GM19372 (cell line): ENCODE measurements around the gene CASK.

Source experiments
- ATAC-seq: cut with Tn5 transposase; IDR thresholded peaks from one replicate; pipeline ENCODE4 v1.9.1; 2021; ENCODE audit warnings: mild to moderate bottlenecking, low read depth, moderate library complexity; ENCODE audit not compliant: unreplicated experiment

The CASK gene, protein sequence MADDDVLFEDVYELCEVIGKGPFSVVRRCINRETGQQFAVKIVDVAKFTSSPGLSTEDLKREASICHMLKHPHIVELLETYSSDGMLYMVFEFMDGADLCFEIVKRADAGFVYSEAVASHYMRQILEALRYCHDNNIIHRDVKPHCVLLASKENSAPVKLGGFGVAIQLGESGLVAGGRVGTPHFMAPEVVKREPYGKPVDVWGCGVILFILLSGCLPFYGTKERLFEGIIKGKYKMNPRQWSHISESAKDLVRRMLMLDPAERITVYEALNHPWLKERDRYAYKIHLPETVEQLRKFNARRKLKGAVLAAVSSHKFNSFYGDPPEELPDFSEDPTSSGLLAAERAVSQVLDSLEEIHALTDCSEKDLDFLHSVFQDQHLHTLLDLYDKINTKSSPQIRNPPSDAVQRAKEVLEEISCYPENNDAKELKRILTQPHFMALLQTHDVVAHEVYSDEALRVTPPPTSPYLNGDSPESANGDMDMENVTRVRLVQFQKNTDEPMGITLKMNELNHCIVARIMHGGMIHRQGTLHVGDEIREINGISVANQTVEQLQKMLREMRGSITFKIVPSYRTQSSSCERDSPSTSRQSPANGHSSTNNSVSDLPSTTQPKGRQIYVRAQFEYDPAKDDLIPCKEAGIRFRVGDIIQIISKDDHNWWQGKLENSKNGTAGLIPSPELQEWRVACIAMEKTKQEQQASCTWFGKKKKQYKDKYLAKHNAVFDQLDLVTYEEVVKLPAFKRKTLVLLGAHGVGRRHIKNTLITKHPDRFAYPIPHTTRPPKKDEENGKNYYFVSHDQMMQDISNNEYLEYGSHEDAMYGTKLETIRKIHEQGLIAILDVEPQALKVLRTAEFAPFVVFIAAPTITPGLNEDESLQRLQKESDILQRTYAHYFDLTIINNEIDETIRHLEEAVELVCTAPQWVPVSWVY

DNA sequence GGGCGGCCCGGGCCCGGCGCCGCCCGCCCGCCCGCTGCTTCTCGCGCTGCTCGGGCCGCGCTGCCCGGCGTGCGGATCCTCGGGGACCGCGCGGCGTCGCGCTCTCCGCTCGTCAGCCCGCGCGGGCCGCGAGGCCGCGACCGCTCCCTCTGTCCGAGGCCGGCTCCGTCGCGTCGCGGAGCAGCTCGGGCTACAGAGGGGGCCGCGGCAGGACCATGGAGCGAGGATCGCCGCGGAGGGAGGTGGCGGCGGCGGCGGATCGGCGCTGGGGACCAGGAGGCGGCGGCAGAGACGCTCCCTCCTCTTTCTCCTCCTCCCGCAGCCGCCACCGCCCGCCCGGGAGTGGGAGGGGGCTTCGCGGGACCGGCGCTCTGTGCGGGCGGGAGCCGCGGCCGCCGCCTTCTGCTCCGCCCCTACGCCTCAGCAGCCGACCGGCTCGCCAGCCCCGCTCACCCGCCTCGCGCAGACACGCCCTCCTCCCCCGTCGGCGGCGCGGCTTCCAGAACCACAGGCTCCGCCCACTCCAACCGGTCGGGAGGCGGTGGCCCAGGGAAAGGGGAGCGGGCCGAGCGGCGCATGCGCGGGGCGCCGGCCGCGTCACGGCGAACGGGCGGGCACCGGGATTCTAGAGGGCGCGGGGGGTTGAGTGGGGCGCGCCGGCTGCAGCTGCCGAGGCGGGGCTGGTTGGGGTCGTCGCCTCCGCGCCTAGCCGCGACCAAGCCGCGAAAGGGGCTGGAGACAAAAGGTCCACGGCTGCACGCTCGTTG lies at the start of gene CASK:
Gene CASK (minus strand): TSS at position 344 of the 767 bp plus-strand sequence. CDS start 566 bp downstream, outside the sequence.
- ATAC-seq: peak; percentile 83

- ATAC-seq: no peak
Measured at GRCh38 chrX:41971346-41971745, 48.0 kb upstream of the CASK start.

GRCh38 chrX:41970419-41970818 lies 47.1 kb upstream of the CASK start:
- no peak for ATAC-seq

DNA sequence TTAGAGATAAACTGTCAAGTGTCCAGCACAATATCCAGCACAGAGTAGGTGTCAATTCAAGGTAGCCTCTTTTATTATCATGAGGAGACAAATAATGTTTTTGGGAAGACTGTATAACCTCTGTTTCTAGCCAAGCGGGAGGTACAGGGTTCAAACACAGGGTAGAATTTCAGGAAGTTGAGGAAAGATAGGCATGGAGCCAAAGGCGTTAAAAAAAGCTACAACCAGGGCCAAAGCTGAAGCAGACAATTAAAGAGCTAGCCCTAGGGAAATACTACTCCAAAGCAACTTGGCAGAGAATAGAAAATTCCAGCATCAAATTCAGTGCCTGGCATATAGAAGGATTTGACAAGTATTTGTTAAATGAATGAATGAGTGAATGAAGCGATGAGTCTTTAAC lies 40.0 kb upstream of the CASK start:
- no peak for ATAC-seq

- ATAC-seq: no peak
Measured at GRCh38 chrX:41960142-41960541, 36.8 kb upstream of the CASK start.

DNA sequence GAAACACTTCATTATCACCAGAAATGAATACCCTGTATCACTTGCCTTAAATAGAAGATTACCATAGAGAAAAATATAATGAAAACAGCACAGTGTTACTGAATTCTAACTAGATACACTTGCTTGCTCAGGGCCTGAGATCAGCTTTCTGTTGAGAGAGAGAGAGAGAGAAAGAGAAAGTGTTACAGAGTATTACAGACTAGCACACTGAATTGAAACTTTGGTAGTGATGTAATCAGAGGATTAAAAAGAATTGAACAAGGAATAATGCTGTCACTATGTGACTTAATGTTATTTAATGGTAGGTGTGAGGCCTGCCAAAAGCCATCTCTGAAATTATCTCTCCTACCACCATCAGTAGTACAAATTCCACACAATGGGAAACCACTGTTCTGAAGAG lies 35.5 kb upstream of the CASK start:
- no peak for ATAC-seq

- ATAC-seq: no peak
Measured at GRCh38 chrX:41956027-41956426, 32.7 kb upstream of the CASK start.

GRCh38 chrX:41952102-41952501 lies 28.7 kb upstream of the CASK start:
- no peak for ATAC-seq

DNA sequence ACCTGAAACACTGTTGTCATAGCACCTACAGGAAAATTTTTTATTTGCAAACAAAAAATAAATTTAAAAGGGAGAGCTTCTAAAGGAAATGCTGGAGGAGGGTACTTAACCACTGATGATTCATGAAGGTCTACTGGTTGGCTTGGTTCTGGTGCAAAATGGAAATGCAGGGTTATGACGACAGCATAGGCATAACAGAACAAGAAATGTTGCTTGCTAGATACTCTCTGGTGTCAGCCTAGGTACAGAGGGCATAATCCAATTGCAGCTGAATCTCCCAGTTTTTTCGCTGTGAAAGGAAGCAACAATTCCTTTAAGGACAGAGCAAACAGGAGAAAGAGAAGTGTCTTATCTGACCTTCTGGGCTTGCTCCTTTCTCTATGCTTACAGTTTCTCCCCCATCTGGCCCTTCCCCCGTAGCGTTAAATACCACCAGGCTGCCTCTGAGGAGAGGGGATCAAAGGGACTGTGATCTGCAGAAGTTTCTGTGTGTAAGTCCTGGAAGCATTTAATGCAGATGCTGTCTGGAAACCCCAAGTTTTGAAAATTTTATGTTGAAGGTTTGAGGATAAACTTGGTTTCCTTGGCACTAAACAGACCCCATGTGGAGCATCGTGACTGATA lies 23.7 kb upstream of the CASK start:
- ATAC-seq: no peak

DNA sequence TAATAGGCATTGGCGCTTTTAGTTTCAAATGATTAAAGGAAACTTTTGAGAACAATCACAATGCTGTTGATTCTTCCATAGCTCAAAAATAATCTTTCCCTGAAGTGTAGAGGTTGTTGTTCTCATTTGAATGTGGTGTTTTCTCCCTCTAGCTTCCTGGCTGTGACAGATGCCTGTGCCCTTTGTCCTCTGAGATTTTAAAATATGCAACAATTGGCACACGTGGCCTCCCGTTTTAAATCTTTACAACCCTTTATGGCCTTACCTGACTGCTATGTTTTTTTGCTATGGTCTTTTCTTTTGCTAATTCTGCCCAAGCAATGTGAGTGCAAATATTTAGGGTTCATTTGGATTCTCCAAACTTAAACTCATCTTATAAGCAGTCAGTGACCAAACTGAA lies 22.9 kb upstream of the CASK start:
- ATAC-seq: no peak

DNA sequence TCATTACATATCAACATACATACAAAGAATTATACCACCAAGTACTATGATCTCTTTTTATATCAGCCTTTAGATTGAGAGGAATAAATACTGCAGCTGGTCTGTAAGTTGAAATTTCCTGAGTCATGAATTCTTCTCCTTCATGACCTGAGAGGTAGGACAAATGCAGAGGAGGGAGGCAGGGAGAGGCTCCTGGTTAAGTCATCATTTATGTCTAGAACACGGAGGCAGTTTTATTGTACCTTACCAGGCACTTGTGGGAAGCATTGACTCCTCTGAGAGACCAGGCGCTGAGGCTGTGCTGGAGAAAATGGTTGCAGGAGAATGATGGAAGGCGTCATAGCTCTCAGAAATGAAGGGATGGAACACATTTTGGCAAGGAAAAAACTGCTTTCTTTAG lies 12.5 kb upstream of the CASK start:
- no peak for ATAC-seq

- no peak for ATAC-seq
Measured at GRCh38 chrX:41933546-41933945, 10.2 kb upstream of the CASK start.

- ATAC-seq: no peak
Measured at GRCh38 chrX:41932885-41933284, 9.5 kb upstream of the CASK start.

GRCh38 chrX:41931591-41931990 lies 8.2 kb upstream of the CASK start:
- ATAC-seq: no peak

- no peak for ATAC-seq
Measured at GRCh38 chrX:41923978-41924683, 777 bp upstream of the CASK start.

DNA sequence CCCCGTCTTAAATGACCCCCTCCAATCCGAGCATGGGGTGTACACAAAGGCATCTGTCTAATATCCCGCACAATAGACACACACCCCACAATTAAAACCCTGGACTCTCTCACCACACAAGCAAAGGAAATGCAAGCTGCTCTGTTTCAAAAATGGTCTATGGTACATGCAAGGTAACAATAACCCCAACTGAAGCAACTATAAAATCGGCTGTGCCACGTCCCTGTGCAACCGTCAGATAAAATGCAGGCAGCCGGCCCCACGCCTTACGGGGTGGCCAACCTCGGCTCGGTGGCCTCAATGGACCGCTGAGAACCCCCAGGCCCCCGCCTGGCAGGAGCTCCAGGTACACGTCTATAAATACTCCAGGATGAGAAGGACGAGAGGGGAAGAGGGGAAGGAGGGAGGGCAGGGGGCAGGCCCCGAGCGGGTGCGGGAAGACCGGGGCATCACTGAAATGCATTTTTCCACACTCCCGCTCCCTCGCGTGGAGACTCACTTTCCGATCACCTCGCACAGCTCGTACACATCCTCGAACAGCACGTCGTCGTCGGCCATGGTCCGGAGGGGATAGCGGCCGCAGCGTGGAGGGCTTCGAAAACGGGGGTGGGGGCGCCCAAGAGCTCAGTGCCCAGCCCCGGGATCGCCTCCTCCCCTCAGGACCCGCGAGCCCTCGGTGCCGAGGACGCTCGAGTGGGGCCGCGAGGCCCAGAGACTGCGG lies 763 bp downstream of the CASK start:
- ATAC-seq: peak; percentile 27

- ATAC-seq: no peak
Measured at GRCh38 chrX:41921492-41922430, 1.6 kb downstream of the CASK start.

- no peak for ATAC-seq
Measured at GRCh38 chrX:41919870-41920269, 3.5 kb downstream of the CASK start.
